ENCODE measurements around the gene SMARCD2. TPM values are rescaled to one million over a fixed set of nuclear protein-coding genes. Genes with fewer than 3 reads are reported as not detected.
"Not testable (repeated sequence)": the region's sequence is repeated elsewhere in the genome, so short reads cannot be mapped to it uniquely, and the experiment has no call there.

The SMARCD2 gene
- total RNA-seq, 3 donors from 2014 or later: 142 to 210 (median 192) TPM

DNA sequence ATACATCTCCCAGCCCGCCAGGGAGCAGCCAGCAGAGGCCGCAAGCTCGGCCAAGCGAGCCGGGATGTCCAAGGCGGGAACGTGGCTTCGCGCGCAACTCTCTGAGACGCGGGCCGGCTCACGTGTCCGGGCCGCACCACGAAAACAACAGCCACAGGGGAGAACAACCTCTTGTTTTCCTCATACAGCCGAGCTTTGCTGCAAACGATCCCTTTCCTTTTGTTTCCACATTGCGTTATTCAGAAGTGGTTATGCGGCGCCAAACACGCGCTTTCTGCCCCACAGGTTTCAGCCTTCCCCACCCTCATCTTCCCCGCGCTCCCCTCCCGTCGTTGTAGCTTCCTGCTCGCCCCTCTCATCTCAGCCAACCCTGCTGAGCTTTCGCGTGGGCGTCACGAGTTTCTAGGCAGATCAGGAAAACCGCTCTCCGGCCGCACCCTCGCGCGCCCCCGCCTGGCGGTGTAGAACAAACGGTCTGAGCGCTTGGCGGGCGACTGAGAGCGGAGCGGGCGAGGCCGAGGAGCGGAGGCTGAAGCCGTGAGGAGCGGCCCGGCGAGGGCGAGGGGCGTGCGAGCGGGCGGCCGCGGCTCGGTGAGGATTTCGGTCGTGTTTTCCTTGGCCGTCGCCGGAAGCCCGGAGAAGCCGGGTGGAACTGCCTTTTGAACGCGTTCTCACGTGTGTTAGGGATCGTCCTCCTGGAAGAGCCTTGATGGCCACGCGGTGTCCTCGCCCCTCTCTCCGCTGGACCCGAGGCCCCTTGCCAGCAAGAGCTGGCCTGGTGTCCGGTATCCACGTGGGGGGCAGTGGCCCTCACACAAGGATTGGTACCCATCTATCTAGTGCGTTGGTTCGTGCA, 6.6 kb upstream of the SMARCD2 start:
- no peaks in the 10 kb centered on the region for H3K9me3 ChIP-seq
- H3K27ac ChIP-seq: peak overlapping the region; percentile 49 to 68
- peak; percentile 60 to 96 (median 79) for TF ChIP-seq POLR2AphosphoS5 (IDR thresholded peaks at IDR 0.05)
- TF ChIP-seq CTCF (IDR thresholded peaks at IDR 0.05): peak; percentile 31 to 68 (median 56)
- no peak for TF ChIP-seq POLR2A (IDR thresholded peaks at IDR 0.05)
- H3K4me1 ChIP-seq: no peaks in the 10 kb centered on the region
- peak overlapping the region; percentile 29 to 63 (median 43) for H3K4me3 ChIP-seq
- H3K36me3 ChIP-seq: no peaks in the 10 kb centered on the region
- DNase-seq (ENCODE audit: low spot score in 2 of 2): peak; percentile 88 to 91
- H3K27me3 ChIP-seq: no peaks in the 10 kb centered on the region
- intact Hi-C loops (cut with DNase I; ENCODE audit: low total_unique reads): no loop called here

- H3K4me3 ChIP-seq: peak overlapping the region in 1 of 3 donors; percentile 63
- no peaks in the 10 kb centered on the region for H3K36me3 ChIP-seq
- TF ChIP-seq CTCF (IDR thresholded peaks at IDR 0.05) (no peak), POLR2AphosphoS5 (IDR thresholded peaks at IDR 0.05) (no peak), POLR2A (IDR thresholded peaks at IDR 0.05) (no peak)
- no peak overlapping the region for H3K27ac ChIP-seq
- DNase-seq (ENCODE audit: low spot score in 2 of 2): no peak
- H3K4me1 ChIP-seq: peaks cover 0 to 5% of the 10 kb centered on the region in 2 donors
- intact Hi-C loops (cut with DNase I; ENCODE audit: low total_unique reads): no loop called here
- H3K27me3 ChIP-seq: no peaks in the 10 kb centered on the region
- no peaks in the 10 kb centered on the region for H3K9me3 ChIP-seq
Measured at GRCh38 chr17:63847525-63848249, 5.2 kb upstream of the SMARCD2 start.

DNA sequence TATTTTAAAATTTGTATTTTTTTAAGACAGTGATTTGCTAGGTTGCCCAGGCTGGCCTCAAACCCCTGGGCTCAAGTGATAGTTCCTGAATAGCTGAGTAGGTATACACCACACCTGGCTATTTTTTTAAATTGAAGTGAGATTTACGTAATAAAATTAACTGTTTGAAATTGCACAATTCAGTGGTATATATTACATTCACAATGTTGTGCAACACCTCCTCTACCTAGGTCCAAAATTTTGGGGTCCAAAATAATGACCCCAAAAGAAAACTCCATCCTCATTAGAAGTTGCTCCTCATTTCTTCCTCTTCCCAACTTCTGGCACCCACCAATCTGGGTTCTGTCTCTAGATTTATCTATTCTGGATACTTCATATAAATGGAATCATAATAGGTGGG, 3.0 kb upstream of the SMARCD2 start:
- Histone ChIP-seq H3K4me3 (no peak overlapping the region), H3K27ac (no peak overlapping the region), H3K4me1 (peaks cover 0 to 11% of the 10 kb centered on the region in 2 donors), H3K9me3 (no peaks in the 10 kb centered on the region), H3K36me3 (no peaks in the 10 kb centered on the region), H3K27me3 (no peaks in the 10 kb centered on the region)
- intact Hi-C loops (cut with DNase I; ENCODE audit: low total_unique reads): no loop called here
- TF ChIP-seq POLR2A (IDR thresholded peaks at IDR 0.05): no peak
- TF ChIP-seq POLR2AphosphoS5 (IDR thresholded peaks at IDR 0.05): no peak
- no peak for TF ChIP-seq CTCF (IDR thresholded peaks at IDR 0.05)
- DNase-seq (ENCODE audit: low spot score in 2 of 2): no peak

GRCh38 chr17:63843910-63844677, 1.6 kb upstream of the SMARCD2 start:
- no peak for TF ChIP-seq POLR2AphosphoS5 (IDR thresholded peaks at IDR 0.05)
- DNase-seq (ENCODE audit: low spot score in 2 of 2): no peak
- Histone ChIP-seq H3K4me3 (peak overlapping the region; percentile 69 to 97 (median 94)), H3K9me3 (no peaks in the 10 kb centered on the region), H3K27ac (peak overlapping the region; percentile 90 to 95), H3K36me3 (no peaks in the 10 kb centered on the region), H3K4me1 (peaks cover 0 to 13% of the 10 kb centered on the region in 2 donors), H3K27me3 (no peaks in the 10 kb centered on the region)
- intact Hi-C loops (cut with DNase I; ENCODE audit: low total_unique reads): no loop called here

DNA sequence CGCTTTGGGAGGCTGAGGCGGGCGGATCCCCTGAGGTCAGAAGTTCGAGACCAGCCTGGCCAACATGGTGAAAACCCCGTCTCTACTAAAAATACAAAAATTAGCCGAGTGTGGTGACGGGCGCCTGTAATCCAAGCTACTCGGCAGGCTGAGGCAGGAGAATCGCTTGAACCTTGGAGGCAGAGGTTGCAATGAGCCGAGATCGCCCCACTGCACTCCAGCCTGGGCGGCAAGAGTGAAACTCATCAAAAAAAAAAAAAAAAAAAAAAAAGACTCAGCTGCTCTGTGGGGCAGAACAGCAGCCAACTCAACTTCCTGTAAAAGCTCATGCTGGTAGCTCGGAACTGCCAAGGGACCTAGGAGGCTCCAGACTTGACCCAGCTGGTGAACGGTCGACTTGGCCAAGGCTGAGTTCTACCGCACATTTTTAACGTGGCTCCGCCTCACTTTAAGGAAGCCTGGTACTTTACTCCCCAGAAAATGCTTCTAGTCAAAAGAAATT, 953 bp upstream of the SMARCD2 start:
- peaks cover under 1 to 18% of the 10 kb centered on the region in 2 donors for H3K4me1 ChIP-seq
- peak in 1 of 2 donors; percentile 32 for DNase-seq (ENCODE audit: low spot score in 2 of 2)
- H3K27ac ChIP-seq: peak overlapping the region; percentile 90 to 95
- H3K9me3 ChIP-seq; H3K27me3 ChIP-seq; H3K36me3 ChIP-seq; intact Hi-C loops (cut with DNase I; ENCODE audit: low total_unique reads): not testable (repeated sequence)
- peak overlapping the region; percentile 69 to 97 (median 94) for H3K4me3 ChIP-seq
